Mesenchymal stem cell (in vitro differentiated cells and primary cell): ENCODE results near the gene LHX1.

Source experiments
- DNase-seq: peaks from one replicate; pipeline ENCODE4 v3.0.0-alpha.2; 2013
- H2AFZ ChIP-seq: one replicate; pipeline ENCODE4 v1.6.1; 2013; ENCODE audit warnings: low read depth, mild to moderate bottlenecking, control low read depth, inconsistent platforms, low read length, moderate library complexity
- H2AK5ac ChIP-seq: 2 replicates; pipeline ENCODE4 v1.6.1; 2013; ENCODE audit warnings: low read length, moderate library complexity, mild to moderate bottlenecking, inconsistent platforms; ENCODE audit not compliant: severe bottlenecking
- H2BK120ac ChIP-seq: one replicate; pipeline ENCODE4 v1.6.1; 2013; ENCODE audit warnings: low read depth, mild to moderate bottlenecking, inconsistent platforms, low read length, moderate library complexity
- H2BK12ac ChIP-seq, 2 experiments: one replicate each; pipeline ENCODE4 v1.6.1; 2013; ENCODE audit warnings: inconsistent platforms in 2 of 2, low read length in 2 of 2, mild to moderate bottlenecking in 2 of 2, moderate library complexity in 2 of 2, control low read depth in 1 of 2
- H2BK15ac ChIP-seq: one replicate; pipeline ENCODE4 v1.6.1; 2013; ENCODE audit warnings: mild to moderate bottlenecking, low read depth, inconsistent platforms; ENCODE audit not compliant: poor library complexity, severe bottlenecking
- H2BK5ac ChIP-seq: 2 replicates; pipeline ENCODE4 v1.6.1; 2013; ENCODE audit warnings: low read depth, mild to moderate bottlenecking, low read length, control low read depth, inconsistent platforms; ENCODE audit not compliant: poor library complexity, severe bottlenecking
- H3K14ac ChIP-seq, 2 experiments: one replicate each; pipeline ENCODE4 v1.6.1; 2013; ENCODE audit warnings: inconsistent platforms in 2 of 2, low read length in 2 of 2, control low read depth in 1 of 2, mild to moderate bottlenecking in 1 of 2, moderate library complexity in 1 of 2
- H3K18ac ChIP-seq, 2 experiments: one replicate each; pipeline ENCODE4 v1.6.1; 2013; ENCODE audit warnings: inconsistent platforms in 2 of 2, low read length in 2 of 2, control low read depth in 1 of 2, low read depth in 1 of 2, mild to moderate bottlenecking in 1 of 2
- H3K23ac ChIP-seq, 2 experiments: one replicate each; pipeline ENCODE4 v1.6.1; 2013; ENCODE audit warnings: inconsistent platforms in 2 of 2, low read length in 2 of 2, mild to moderate bottlenecking in 2 of 2, moderate library complexity in 2 of 2, control low read depth in 1 of 2
- H3K27ac ChIP-seq: 2 replicates; pipeline ENCODE4 v1.5.1; 2013; ENCODE audit warnings: mild to moderate bottlenecking, moderate library complexity, low read length, control low read depth, inconsistent platforms; ENCODE audit not compliant: poor library complexity, severe bottlenecking
- H3K27me3 ChIP-seq, 2 experiments: 2 replicates each; pipeline versions ENCODE4 v1.6.1 to v1.7.0; 2013; ENCODE audit warnings: low read length in 2 of 2, mild to moderate bottlenecking in 2 of 2, moderate library complexity in 2 of 2, control low read depth in 1 of 2, inconsistent platforms in 1 of 2; ENCODE audit not compliant: control insufficient read depth in 1 of 2, insufficient read depth in 1 of 2
- H3K36me3 ChIP-seq, 2 experiments: 2 replicates each; pipeline versions ENCODE4 v1.6.1 to v1.7.0; 2013; ENCODE audit warnings: low read length in 2 of 2, control low read depth in 1 of 2, inconsistent platforms in 1 of 2, low read depth in 1 of 2, mild to moderate bottlenecking in 1 of 2; ENCODE audit not compliant: insufficient read depth in 2 of 2, control insufficient read depth in 1 of 2
- H3K4ac ChIP-seq, 2 experiments: one replicate each; pipeline ENCODE4 v1.6.1; 2013; ENCODE audit warnings: inconsistent platforms in 2 of 2, low read length in 2 of 2, mild to moderate bottlenecking in 2 of 2, moderate library complexity in 2 of 2, control low read depth in 1 of 2, low read depth in 1 of 2
- H3K4me1 ChIP-seq: 2 replicates; pipeline ENCODE4 v1.6.1; 2013; ENCODE audit warnings: low read depth, low read length, control low read depth; ENCODE audit not compliant: control insufficient read depth, insufficient read depth
- H3K4me2 ChIP-seq: 2 replicates; pipeline ENCODE4 v1.6.1; 2013; ENCODE audit warnings: low read length, mild to moderate bottlenecking, inconsistent platforms; ENCODE audit not compliant: poor library complexity, severe bottlenecking
- H3K4me3 ChIP-seq, 2 experiments: 2 replicates each; pipeline versions ENCODE4 v1.5.1 to v1.7.0; 2013; ENCODE audit warnings: low read length in 2 of 2, mild to moderate bottlenecking in 2 of 2, control low read depth in 1 of 2, low read depth in 1 of 2; ENCODE audit not compliant: insufficient read depth in 1 of 2
- H3K79me1 ChIP-seq: replicated peaks from 2 replicates; pipeline ENCODE4 v1.6.1; 2013; ENCODE audit warnings: mild to moderate bottlenecking, control low read depth, low read length, inconsistent platforms; ENCODE audit not compliant: poor library complexity, severe bottlenecking
- H3K9ac ChIP-seq: 2 replicates; pipeline ENCODE4 v1.7.0; 2013; ENCODE audit warnings: mild to moderate bottlenecking, low read length, moderate library complexity
- H3K9me3 ChIP-seq: 2 replicates; pipeline ENCODE4 v1.7.0; 2013; ENCODE audit warnings: mild to moderate bottlenecking, low read length; ENCODE audit not compliant: control insufficient read depth
- H4K8ac ChIP-seq: one replicate; pipeline ENCODE4 v1.6.1; 2013; ENCODE audit warnings: inconsistent platforms, mild to moderate bottlenecking, low read length, moderate library complexity
- H4K91ac ChIP-seq: one replicate; pipeline ENCODE4 v1.6.1; 2013; ENCODE audit warnings: mild to moderate bottlenecking, low read length, inconsistent platforms
- WGBS: methylation state at CpG from one replicate; pipeline ENCODE4 v1.1.7; 2013; ENCODE audit warnings: mixed read lengths; 5-methylcytosine and 5-hydroxymethylcytosine counted together

LHX1 gene

DNA sequence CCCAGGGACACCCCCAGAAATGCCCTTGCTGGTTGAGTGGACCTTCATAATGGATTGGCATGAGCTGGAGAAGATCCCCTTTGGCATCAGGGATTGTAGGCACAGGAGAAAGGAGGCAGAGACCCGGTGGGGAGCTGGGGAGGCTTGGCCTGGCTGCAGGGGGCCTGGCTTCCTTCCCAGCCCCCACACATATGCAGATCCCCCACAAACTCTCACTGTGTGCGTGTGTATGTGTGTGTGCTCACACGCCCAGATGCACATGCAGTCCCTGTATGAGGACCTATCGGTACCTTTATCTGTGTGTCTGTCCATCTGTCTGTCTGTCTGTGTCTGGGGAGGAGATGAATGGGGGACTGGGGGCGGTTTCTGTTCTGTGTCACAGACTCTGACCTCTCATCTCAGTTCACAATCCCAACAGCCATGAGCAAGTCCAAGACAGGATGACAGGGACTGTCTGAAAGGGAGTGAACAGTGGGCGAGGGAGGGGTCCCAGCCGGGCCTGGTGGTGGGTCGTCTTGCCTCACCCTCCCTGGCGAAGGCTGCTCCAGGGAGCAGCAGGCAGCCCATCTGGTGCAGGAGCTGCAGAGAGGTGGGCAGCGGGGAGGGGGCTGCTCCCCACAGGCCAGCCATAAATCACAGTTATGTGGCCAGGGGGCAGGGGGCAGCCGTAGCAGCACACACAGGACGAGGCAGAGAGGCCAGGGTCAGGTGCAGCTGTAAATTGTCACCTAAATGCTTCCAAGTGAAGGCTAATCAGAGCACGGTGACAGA is 46.7 kb upstream of the LHX1 start:
- Histone ChIP-seq H3K4me2 (no peak overlapping the region), H2BK12ac (no peak overlapping the region), H2BK5ac (no peak overlapping the region), H3K4me3 (no peak overlapping the region), H3K36me3 (no peaks in the 10 kb centered on the region), H3K4me1 (peaks cover 4% of the 10 kb centered on the region), H2AFZ (no peak overlapping the region), H4K8ac (no peak overlapping the region), H3K79me1 (no peaks in the 10 kb centered on the region), H3K27ac (no peak overlapping the region), H3K23ac (no peak overlapping the region), H4K91ac (no peak overlapping the region), H3K18ac (no peak overlapping the region), H3K4ac (no peak overlapping the region), H3K14ac (no peak overlapping the region), H3K27me3 (peaks cover 34 to 73% of the 10 kb centered on the region in 2 experiments), H2BK15ac (no peak overlapping the region), H2AK5ac (no peak overlapping the region), H3K9me3 (no peaks in the 10 kb centered on the region), H3K9ac (no peak overlapping the region), H2BK120ac (no peak overlapping the region)
- DNase-seq, result no peak
- WGBS, result 74% methylated on average over 11 of the region's 13 CpGs

DNA sequence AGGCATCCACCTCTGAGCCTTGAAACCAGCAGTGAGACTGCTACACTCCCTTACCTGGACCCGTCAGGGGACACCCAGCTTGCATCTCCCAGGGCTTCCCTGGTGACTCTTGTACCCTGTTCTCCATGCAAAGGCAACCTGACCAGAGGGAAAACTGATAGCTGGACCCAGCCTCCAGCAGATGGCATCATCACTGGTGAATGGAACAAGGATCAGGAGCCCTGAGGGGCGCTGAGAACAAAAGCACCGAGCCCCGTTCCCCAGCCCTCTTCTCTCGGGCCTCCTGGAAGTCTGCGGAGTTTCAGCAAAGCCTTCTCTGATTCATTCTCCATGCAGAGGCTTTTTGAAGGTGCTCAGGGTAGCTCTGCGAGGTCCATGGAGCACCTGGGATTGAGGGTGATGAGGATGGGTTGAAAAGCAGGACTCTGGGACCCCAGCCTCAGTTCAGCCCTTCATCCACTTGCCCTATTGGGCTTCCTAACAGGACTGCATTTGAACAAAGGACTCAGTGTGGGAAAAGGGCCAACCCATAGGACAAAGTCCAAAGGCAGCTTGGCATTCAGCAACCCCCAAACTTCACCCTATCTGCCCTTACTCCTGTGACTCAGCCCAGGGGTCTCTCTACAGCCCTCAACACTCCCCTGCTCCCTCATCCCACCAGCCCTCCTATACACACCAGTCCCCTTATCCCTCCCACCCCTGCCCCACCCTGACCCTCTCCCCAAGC is 45.0 kb upstream of the LHX1 start:
- H3K9ac ChIP-seq, result no peak overlapping the region
- peaks cover 28 to 76% of the 10 kb centered on the region in 2 experiments for H3K27me3 ChIP-seq
- H3K4ac ChIP-seq, result no peak overlapping the region
- no peak overlapping the region for H2AFZ ChIP-seq
- no peak overlapping the region for H4K8ac ChIP-seq
- H3K79me1 ChIP-seq, result no peaks in the 10 kb centered on the region
- no peak overlapping the region for H3K4me2 ChIP-seq
- no peak overlapping the region for H2AK5ac ChIP-seq
- peaks cover 4% of the 10 kb centered on the region for H3K4me1 ChIP-seq
- no peak for DNase-seq
- no peak overlapping the region for H2BK15ac ChIP-seq
- H2BK120ac ChIP-seq, result no peak overlapping the region
- no peak overlapping the region for H3K18ac ChIP-seq
- H3K23ac ChIP-seq, result no peak overlapping the region
- no peaks in the 10 kb centered on the region for H3K9me3 ChIP-seq
- H2BK12ac ChIP-seq, result no peak overlapping the region
- no peak overlapping the region for H3K14ac ChIP-seq
- no peak overlapping the region for H4K91ac ChIP-seq
- H3K27ac ChIP-seq, result no peak overlapping the region
- H2BK5ac ChIP-seq, result no peak overlapping the region
- no peaks in the 10 kb centered on the region for H3K36me3 ChIP-seq
- H3K4me3 ChIP-seq, result no peak overlapping the region
- WGBS, result 86% methylated on average over 7 of the region's 7 CpGs

- Histone ChIP-seq H3K27ac (no peak overlapping the region), H2BK12ac (no peak overlapping the region), H2BK5ac (no peak overlapping the region), H3K79me1 (no peaks in the 10 kb centered on the region), H3K36me3 (no peaks in the 10 kb centered on the region), H2BK120ac (no peak overlapping the region), H2AK5ac (no peak overlapping the region), H3K4ac (no peak overlapping the region), H3K4me2 (no peak overlapping the region), H3K14ac (no peak overlapping the region), H2AFZ (no peak overlapping the region), H2BK15ac (no peak overlapping the region), H4K91ac (no peak overlapping the region), H3K27me3 (peaks cover 16 to 63% of the 10 kb centered on the region in 2 experiments), H3K4me3 (no peak overlapping the region), H3K4me1 (peaks cover 4% of the 10 kb centered on the region), H3K9me3 (no peaks in the 10 kb centered on the region), H3K23ac (no peak overlapping the region), H4K8ac (no peak overlapping the region), H3K18ac (no peak overlapping the region), H3K9ac (no peak overlapping the region)
- WGBS, result 88% methylated on average over 9 of the region's 9 CpGs
- no peak for DNase-seq
Measured at GRCh38 chr17:36894177-36894576, 43.1 kb upstream of the LHX1 start.

DNA sequence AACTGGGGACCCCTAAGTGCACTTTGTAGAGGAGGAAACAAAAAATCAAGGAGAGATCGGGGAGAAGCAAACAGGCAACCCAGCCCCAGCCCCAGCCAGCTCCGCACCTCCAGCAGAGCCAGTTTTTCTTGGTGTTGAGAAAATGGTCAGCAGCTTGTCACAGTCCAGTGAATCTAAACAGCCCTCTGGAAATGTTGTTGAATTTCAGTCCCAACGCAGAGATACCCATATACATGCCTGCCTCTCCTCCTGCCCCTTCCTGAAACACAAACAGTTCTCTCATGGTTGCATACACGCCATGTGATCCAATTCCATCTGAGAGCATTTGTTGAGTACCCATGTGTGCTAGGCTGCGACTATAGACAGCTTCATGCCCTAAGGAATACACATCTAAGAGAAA is 42.4 kb upstream of the LHX1 start:
- Histone ChIP-seq H2BK12ac (no peak overlapping the region), H4K8ac (no peak overlapping the region), H2BK120ac (no peak overlapping the region), H3K18ac (no peak overlapping the region), H3K4ac (no peak overlapping the region), H3K4me3 (no peak overlapping the region), H3K27ac (no peak overlapping the region), H3K79me1 (no peaks in the 10 kb centered on the region), H3K4me1 (peaks cover 11% of the 10 kb centered on the region), H2AFZ (no peak overlapping the region), H2AK5ac (no peak overlapping the region), H3K9ac (no peak overlapping the region), H3K4me2 (no peak overlapping the region), H3K14ac (no peak overlapping the region), H2BK5ac (no peak overlapping the region), H3K23ac (no peak overlapping the region), H2BK15ac (no peak overlapping the region), H3K36me3 (no peaks in the 10 kb centered on the region), H3K9me3 (no peaks in the 10 kb centered on the region), H4K91ac (no peak overlapping the region), H3K27me3 (peaks cover 16 to 58% of the 10 kb centered on the region in 2 experiments)
- no peak for DNase-seq
- 84% methylated on average over 5 of the region's 5 CpGs for WGBS
